Cardiac septum (tissue), 1 donor: ENCODE measurements around the gene POU2AF1. TPM values are rescaled to one million over a fixed set of nuclear protein-coding genes. Genes with fewer than 3 reads are reported as not detected.
"Not testable (repeated sequence)": the region's sequence is repeated elsewhere in the genome, so short reads cannot be mapped to it uniquely, and the experiment has no call there.

Experiments used
- DNase-seq: peaks from one replicate; pipeline ENCODE4 v3.0.0-alpha.2; 2020; ENCODE audit warnings: low spot score
- intact Hi-C: fragments of 100-400 bp; cut with DNase I; formaldehyde crosslinking; loops from one replicate; pipeline ENCODE4 v1.14.0; 2022
- total RNA-seq: library from RNA; stranded (reverse); fragmentation: NEBNext Ultra II Directional; extraction: Animal tissue kit (Norgen Biotek cat#: 25700); gene quantifications from one replicate; pipeline ENCODE4 v1.2.1, GENCODE V29; 2021
- donor health status: DM: no; HTN: no; CAD: no.

Gene POU2AF1
- total RNA-seq, 1 donor from 2014 or later, result 0.13 TPM

DNA sequence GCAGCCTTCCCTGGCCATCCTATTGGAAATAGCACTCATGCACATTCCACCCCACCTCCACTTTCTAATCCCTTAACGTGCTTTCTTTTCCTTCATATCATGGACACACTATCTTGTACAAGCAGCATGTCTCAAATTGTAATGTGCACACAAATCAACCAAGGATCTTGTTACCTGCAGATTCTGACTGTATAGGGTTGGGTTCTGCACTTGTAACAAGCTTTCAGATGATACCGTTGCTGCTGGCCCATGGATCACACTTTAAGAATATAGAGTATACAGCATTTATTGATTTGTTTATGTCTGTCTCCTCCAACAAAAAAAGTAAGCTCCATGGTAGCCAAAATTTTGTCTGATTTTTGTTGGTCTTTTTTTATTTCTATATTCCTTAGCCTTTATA lies 32.4 kb upstream of the POU2AF1 start:
- intact Hi-C loops, result no loop called here
- DNase-seq, result no peak

DNA sequence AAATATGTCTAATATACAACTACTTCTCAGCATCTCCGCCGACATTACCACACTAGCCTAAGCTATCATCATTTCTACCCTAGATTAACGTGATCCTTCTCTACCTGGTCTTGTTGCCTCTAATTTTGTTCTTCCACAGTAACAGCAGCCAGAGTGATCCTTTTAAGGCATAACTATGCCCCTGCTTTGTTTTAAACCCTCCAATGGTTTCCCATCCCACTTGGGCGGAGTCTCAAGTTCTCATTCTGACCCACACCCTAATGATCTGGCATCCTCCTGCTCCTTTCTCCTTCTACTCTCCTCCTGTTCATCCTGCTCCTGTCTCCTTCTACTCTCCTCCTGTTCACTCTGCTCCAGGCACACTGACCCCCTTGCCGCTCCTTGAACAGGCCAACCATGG lies 31.9 kb upstream of the POU2AF1 start:
- intact Hi-C loops, result no loop called here

DNA sequence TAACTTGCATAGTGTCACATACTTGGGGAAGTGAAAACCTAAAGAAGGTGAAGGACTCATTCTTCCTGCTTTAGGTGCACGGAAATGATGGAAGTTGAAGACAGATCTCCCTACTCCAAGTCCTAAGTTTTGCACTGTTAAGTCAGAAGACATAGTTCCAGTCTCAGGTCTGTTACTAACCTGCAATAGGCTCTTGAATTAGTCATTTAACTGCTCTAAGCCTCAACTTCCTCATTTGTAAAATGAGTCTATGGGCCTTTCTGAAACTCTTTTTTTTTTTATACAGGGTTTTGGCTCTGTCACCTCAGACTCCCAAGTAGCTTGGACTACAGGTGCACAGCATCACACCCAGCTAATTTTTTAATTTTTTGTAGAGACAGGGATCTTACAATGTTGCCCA lies 30.8 kb upstream of the POU2AF1 start:
- intact Hi-C loops, result no loop called here

More for the DNA sequence above, 31.9 kb upstream of the POU2AF1 start:
- no peak for DNase-seq

DNA sequence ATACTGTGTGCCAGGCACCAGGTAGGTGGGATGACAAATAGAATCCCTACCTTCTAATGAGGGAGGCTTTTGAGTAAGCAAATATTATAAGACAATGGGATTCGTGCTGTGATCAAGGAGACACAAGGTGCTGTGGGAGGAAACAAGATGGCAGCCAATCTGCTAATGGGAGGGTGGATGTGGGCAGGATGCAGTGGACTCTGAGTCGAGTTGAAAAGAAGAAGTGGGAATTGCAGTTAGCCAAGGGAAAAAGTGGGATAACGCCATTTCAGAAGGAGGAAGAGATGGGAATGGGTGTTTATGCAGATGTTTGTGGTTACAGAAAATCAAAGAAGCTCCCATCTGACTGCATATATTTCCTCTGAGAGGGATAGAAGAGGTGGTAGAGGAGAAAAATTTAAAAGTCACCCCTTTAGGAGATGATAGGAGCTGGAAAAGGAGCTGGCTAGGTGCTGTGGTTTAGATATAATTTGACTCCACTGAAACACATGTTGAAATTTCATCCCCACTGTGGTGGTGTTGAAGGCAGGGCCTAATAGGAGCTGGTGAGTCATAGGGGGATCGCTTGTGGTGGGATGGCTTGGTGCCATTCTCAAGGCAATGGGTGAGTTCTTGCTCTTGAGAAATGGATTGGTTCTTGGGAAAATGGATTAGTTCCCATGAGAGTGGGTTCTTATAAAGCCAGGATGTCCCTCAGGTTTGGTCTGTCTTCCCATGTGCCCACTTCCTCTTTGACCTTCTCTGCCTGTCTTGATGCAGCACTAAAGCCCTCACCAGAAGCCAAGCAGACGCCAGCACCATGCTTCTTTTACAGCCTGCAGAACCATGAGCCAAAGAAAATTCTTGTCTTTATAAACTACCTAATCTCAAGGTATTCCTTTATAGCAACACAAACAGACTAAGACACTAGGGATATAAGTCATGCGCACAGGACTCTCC lies 30.0 kb upstream of the POU2AF1 start:
- intact Hi-C loops, result no loop called here

More for the DNA sequence above, 30.8 kb upstream of the POU2AF1 start:
- DNase-seq, result no peak

DNA sequence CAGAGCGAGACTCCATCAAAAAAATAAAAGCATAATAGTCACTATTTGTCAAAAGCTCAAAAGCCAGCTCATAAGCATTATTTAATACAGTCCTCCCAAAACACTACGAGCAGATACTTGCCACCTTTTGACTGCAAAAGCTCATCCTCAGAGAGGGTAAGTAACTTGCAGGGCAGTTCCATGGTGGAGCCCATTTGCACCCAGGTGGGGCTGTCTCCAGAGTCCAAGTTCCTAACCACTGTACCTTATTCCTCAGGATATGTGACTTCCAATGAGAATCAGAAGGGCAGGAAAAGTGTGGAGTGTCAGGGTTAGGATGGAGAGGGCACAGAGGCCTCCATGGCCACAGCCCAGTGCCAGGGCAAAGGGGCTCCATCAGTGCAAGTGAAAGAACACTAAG lies 28.6 kb upstream of the POU2AF1 start:
- no peak for DNase-seq
- intact Hi-C loops, result no loop called here

More for the DNA sequence above, 30.0 kb upstream of the POU2AF1 start:
- DNase-seq, result no peak

DNA sequence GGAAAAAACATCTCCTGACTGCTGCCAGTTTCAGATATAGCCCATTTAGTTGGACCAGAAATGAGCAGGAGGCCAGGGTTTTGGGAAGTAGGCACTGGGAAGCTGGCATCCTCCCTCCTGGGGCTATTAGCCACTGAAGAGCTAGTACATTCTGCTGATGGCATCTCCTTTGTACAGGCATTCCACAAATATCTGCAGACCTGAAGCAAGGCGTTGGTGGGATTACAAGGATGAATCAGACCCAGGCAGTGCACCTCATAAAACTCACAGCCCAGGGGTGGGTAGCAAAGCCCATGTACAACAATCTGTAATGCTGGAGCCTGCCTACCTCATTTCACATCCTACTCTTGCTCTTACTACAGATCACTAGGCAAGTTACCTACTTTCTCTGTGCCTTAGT lies 27.5 kb upstream of the POU2AF1 start:
- intact Hi-C loops, result no loop called here
- no peak for DNase-seq

DNA sequence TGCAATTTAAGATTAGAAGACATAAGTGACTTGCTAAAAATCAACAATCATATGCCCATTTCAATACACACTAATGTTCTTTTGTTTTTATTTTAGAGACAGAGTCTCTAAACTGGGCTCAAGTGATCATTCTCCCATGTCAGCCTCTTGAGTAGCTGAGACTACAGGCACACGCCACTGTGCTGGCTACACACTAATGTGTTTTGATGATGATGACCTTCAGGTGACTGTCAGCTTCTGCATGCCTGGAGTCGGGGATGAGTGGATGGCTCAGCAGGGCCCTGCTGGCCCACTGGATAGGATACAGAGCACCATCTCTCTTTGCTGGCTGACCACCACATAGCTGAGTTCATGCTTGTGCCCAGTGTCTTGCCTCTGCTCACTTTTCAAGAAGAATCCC lies 27.0 kb upstream of the POU2AF1 start:
- intact Hi-C loops, result no loop called here
- no peak for DNase-seq

DNA sequence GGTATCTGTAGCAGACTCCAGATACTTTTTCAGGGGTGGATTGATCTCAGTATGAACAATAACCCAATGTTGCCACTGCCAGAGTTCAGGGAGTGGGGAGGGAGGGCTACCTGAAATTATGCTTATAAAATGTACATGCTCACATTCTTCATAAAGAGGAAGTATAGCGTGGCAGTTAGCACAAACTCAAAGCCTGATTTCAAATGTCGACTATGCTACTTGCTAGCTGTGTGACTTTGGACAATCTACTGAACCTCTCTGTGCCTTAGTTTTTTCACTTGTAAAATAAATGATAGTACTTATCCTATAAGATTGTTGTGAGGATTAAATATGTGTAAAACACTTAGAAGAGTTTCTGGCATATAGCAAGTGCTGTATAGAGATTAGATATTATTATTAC lies 26.5 kb upstream of the POU2AF1 start:
- intact Hi-C loops, result no loop called here
- DNase-seq, result no peak

DNA sequence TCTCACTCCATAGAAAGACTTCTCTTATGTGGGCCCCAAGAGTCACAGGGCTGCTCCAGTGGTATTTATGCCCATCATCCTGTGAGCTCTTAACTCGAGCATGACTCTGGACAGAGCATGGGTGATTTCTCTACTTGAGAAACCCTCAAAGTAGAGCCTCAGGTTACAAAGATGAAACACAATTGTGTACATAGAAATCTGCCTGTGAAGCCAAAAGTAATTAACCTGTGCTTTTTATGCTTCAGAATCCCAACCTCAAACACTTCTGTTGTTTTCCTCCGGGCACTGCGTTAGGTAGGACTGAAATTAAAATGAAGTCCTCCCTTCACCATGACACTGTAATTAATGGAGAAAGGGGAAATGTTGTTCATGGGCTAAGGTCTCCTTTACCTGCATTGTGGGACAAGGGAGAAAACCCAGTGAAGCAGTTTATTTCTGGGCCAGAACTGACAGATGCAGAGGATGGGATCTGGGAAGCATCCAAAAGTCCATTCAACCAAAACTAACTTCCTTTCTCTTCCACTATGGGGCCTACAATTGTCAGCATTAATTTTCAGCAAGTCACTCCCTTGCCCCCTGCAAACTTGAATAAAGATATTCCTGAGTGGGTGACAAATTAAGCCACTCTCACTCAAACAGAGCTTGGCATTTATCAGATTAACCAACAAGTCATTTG lies 24.1 kb upstream of the POU2AF1 start:
- DNase-seq, result no peak
- intact Hi-C loops, result no loop called here

DNA sequence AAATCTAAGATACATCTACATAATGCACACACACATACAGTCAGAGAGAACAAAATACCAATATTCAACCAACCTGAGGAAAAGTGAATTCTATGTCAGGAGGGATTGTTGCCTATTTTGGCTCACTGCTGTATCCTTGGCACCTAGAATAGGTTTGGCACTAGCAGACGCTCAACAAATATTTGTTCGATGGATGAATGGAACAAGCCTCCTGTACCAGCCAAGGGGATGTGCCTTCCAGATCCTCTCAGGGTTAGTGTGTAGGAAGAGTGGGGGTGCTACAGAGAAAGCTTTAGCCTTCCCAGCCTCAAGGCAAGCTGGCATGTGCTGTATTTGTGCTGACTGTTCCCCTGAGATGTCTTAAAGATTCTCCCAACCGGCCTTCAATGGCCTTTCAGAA lies 23.3 kb upstream of the POU2AF1 start:
- intact Hi-C loops, result no loop called here
- DNase-seq, result no peak

DNA sequence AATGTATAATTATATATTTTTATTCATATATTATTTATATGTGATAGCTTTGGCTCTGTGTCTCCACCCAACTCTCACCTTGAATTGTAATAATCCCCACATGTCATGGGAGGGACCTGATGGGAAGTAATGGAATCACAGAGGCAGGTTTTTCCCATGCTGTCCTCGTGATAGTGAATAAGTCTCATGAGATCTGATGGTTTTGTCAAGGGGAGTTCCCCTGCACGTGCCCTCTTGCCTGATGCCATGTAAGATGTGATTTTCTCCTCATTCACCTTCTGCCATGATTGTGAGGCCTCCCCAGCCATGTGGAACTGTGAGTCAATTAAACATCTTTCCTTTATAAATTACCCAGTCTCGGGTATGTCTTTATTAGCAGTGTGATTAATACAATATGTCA lies 22.9 kb upstream of the POU2AF1 start:
- intact Hi-C loops, result not testable (repeated sequence)

DNA sequence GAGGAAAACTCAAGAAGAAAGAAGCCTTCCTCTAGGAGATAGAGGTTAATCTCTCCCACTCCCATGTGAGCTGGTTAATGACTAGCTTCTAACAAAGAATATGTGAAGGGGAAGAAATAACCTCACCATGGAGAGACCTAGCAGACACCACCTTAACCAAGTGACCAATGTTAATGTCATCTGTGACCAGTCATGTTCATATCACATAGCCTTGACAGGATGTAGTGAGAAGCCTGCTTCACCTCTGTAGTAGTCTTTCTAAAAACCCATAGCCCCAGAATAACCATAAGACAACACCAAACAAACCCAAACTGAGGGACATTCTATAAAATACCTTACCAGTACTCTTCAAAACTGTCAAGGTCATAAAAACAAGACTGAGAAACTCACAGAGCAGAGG lies 21.5 kb upstream of the POU2AF1 start:
- intact Hi-C loops, result no loop called here
- no peak for DNase-seq

More for the DNA sequence above, 22.9 kb upstream of the POU2AF1 start:
- not testable (repeated sequence) for DNase-seq

DNA sequence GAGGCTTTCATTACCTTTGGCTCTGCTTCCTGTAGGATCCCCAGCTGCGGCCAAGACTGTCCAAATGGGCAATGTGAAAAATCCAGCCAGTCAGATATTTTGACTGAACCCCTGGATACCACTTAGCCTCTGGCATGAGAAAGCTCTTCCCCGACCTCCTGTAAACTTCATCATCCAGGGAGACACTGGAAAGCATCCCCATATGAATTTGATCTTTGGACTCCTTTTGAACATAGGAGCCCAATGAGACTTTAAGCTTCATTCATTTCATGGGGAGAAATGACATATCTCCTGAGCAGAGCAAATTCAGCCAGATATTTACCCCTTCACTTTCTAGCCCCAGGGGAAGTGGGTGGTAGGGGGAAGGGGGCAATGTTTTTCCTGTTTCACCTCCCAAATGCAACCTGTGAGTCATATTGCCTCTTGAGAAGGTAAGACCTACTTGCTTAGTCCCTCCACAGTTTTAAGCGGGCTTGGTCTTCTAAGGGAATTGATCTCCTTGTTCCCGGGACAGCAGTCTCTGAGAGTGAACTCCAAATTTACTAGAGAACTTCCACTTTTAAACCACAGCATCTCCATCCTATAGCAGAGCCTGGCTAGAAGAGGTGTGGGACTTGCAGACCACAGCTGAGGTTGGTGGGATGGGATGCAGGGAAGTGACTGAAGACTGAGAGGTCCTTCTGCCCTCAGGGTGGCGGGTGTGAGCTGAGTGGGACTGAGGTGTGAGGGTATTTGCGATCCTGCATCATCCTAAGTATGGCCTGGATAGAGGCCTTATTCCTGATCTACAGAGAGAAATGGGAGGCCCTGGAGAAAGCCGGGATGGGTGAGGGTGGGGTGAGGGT lies 20.3 kb upstream of the POU2AF1 start:
- intact Hi-C loops, result no loop called here

DNA sequence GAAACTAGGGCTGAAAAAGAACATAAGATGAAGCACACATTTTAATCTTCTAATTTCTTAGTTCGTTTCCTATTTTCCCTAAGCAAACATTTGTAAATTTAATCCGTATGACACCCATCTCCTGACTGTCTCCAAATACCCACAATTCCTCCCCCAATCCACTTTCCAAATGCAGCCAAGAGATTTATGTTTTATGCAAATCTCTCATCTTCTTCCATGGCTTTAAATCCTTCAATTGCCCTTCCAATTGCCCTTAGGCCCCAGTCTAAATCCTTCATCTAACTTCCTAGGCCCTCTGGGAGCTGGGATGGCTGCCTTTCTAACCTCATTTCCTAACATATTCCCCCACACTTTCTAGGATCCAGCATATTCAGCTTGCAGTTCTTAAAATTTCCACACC lies 18.0 kb upstream of the POU2AF1 start:
- intact Hi-C loops, result no loop called here

More for the DNA sequence above, 20.3 kb upstream of the POU2AF1 start:
- no peak for DNase-seq

DNA sequence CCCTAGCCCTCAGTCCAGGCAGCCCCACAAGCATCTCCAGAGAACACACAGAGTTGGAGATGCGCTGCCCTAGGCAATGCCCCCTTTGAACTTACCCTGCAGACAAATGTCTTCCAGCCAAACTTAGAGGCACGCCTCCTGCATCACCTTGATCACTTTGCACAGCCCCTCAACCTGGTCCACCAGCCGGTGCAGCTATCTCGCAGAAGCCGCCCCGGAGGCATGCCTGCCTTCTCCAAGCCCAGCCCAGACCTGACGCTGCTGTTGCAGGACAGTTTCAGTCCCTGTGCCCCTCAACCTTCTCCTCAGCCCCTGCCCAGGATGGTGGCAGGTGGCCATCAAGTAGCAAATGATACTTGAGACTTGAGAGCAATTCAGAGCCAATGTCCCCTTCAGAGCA lies 16.7 kb upstream of the POU2AF1 start:
- intact Hi-C loops, result no loop called here
- no peak for DNase-seq

More for the DNA sequence above, 18.0 kb upstream of the POU2AF1 start:
- no peak for DNase-seq

DNA sequence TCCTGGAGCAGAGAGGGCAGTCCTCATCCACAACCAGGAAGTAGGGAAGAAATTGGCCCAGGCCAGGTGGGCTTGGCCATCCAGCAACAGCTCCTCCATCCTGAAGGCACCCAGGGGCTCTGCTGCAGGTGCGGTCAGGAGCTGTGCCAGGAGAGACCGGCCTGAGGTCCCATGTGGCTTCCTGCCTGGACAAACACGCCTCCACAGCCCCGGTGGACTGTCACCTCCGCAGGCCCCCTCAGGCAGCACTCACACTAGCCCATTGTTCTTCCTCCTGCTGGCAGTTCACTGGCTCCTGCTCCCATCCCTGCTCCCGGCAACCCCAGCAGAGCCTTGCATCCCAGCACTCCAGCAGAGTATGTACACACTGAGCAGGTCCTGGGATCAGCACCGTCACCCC lies 16.0 kb upstream of the POU2AF1 start:
- no peak for DNase-seq

DNA sequence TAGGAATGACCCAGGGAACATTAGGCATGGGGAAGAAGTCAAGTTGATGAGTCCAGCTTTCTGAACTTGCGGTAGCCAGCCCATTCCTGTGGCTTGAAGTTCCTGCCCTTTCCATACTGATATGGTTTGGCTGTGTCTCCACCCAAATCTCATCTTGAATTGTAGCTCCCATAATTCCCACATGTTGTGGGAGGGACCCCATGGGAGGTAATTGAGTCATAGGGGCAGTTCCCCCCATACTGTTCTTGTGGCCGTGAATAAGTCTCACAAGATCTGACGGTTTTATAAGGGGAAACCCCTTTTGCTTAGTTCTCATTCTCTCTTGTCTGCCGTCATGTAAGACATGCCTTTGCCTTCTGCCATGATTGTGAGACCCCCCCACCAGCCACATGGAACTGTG lies 15.1 kb upstream of the POU2AF1 start:
- intact Hi-C loops, DNase-seq: not testable (repeated sequence)

More for the DNA sequence above, 16.0 kb upstream of the POU2AF1 start:
- intact Hi-C loops, result no loop called here

DNA sequence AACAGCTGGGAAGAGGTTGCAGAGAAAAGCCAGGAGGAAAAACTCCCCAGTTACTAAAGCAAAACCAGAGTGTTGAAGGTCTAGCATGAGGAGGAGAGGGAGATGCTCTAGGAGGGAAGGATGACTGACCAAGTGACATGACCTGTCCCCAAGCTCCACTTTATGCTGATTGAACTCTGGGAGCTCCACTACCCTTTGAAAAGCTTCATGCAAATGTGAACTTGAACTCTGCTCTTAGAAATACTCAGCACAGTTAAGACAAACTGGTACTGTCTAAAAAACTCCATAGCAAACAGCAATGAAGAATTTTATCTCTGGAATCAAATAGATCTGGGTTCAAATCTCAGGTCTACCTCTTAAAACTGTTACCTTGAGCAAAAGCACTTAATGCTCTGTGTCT lies 14.5 kb upstream of the POU2AF1 start:
- DNase-seq, result no peak
- intact Hi-C loops, result no loop called here

DNA sequence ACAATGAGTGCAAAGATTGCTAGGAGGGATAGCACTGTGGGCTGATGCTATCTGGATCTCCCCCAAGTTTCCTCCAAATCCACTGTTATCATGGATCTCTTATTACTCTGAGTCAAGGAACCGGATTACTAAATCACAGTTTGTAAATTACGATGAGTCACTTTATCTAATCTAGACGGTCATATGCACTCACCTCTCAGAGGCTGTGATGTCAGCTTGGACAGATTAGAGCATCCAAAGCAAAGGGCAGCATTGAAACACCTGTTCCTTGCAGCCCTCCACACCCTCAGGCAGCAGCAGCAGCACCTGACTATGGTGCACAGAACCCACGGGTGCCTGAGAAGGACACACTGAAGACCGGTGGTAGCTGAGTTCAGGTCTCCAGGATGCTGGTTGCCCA lies 14.0 kb upstream of the POU2AF1 start:
- intact Hi-C loops, result no loop called here
- DNase-seq, result no peak

DNA sequence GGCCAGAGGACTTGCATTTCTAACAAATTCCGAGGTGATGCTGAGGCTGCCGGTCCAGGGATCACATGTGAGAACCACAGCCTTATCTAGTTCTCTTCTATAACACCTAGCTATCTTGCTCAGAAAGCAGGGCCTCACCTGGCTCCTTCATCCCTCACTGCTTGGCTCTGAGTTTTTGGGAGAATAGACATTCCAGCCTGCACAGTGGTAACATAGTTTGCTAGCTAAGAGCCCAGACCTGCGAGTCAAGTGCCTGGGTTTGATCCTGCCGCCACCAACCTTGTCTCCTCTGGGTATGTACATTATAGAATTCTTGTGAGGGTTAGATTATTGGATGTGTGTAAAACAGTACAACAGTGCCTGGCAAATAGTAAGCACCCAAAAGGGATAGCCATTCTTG lies 13.5 kb upstream of the POU2AF1 start:
- intact Hi-C loops, result no loop called here
- DNase-seq, result no peak
